Right lobe of liver (tissue), 4 donors: ENCODE results near the gene SULT4A1.

Source experiments
- POLR2A ChIP-seq: fragments of 450-650 bp; IDR thresholded peaks from one replicate; pipeline ENCODE4 v1.6.1; 2017; ENCODE audit warnings: antibody characterized with exemption, mild to moderate bottlenecking
- TF ChIP-seq, protein P1 (sequence below), 4 donors: fragments of 200-600 bp in 3 of 4; fragments of 450-650 bp in 1 of 4; IDR thresholded peaks; one replicate each; pipeline versions ENCODE4 v1.5.1 to v1.8.0; 2016 to 2022; ENCODE audit warnings: antibody characterized with exemption in 4 of 4, mild to moderate bottlenecking in 2 of 4
- donor health status: DM: no; HTN: no; CAD: no.
- donor health status: DM: no; HTN: no; CAD: no.
- donor health status: DM: no; HTN: yes; CAD: no.

DNA sequence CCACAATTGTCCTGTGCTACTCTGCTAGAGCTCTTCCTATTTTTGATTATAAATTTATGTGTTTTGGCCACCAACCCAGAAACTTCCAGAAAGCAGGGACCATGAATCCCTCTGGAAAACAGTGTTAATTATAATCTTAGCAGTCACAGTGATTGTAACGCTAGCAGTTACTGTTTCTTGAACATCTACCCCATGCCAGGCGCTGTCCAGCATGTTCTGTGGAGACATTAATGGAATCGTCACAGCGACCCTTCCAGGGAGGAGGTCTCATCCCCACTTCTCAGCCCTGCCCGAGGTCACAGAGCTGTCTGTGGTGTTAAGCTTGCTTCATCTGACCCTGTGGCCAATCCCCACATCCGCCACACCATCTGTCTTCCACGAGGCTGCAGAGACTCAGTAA lies 43.4 kb upstream of the SULT4A1 start:
- TF ChIP-seq, protein P1, sequence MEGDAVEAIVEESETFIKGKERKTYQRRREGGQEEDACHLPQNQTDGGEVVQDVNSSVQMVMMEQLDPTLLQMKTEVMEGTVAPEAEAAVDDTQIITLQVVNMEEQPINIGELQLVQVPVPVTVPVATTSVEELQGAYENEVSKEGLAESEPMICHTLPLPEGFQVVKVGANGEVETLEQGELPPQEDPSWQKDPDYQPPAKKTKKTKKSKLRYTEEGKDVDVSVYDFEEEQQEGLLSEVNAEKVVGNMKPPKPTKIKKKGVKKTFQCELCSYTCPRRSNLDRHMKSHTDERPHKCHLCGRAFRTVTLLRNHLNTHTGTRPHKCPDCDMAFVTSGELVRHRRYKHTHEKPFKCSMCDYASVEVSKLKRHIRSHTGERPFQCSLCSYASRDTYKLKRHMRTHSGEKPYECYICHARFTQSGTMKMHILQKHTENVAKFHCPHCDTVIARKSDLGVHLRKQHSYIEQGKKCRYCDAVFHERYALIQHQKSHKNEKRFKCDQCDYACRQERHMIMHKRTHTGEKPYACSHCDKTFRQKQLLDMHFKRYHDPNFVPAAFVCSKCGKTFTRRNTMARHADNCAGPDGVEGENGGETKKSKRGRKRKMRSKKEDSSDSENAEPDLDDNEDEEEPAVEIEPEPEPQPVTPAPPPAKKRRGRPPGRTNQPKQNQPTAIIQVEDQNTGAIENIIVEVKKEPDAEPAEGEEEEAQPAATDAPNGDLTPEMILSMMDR (IDR thresholded peaks at IDR 0.05): no peak
- TF ChIP-seq POLR2A: no peak
